ENCODE results near the gene TTC31.

- TF ChIP-seq CTCF (IDR thresholded peaks at IDR 0.05), result no peak
- no peak for TF ChIP-seq POLR2A (IDR thresholded peaks at IDR 0.05)
These were observed 35.5 kb upstream of the TTC31 start for GRCh38 chr2:74447230-74447999.

Data from gastroesophageal sphincter (tissue), 3 donors.